GM19193 (cell line): ENCODE measurements around the gene ALOX12B.
A peak's percentile ranks its signal among the peaks of the same experiment; 100 is the strongest.

Experiments used
- POLR2A ChIP-seq: IDR thresholded peaks from 4 replicates; pipeline ENCODE4 v1.6.1; 2011; ENCODE audit not compliant: insufficient read depth, insufficient read length; ENCODE audit errors: extremely low read depth

Gene ALOX12B

DNA sequence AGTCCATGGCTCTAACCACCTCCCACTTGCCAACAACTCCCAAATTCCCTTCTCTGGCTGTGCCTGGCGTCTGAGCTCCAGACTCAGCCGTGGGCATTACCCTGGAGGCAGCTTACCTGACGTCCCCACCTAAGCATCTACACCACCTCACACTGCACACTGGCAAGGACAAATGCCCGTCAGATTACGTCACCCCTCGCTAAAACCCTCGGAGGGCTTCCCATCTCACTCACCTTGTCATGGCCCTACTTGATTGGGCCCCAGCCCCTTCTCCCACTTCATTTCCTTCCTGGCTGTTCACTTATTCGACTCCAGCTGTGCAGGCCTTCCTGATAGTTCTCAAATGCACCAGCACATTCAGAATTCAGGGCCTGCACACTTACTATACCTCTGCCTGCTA, 17.4 kb upstream of the ALOX12B start:
- TF ChIP-seq POLR2A, result no peak

DNA sequence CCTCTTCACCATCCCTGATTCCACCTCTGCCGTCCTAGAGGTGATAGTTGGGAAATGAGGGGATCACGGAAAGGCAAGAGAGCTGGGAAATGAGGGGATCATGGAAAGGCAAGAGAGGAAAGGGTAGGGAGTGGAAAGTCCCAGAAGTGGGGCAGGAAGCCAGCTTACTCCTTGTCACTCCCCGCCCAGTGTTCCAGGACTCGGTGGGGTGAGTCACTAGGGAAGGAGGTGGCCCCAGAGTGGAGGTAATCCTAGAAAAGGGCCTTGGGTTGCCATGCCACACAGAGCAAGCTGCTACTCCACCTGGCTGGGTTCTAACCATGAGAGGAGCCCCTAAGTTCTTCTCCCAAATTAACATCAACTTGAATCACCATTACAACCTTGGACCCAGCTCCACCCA, 16.0 kb upstream of the ALOX12B start:
- TF ChIP-seq POLR2A, result no peak

DNA sequence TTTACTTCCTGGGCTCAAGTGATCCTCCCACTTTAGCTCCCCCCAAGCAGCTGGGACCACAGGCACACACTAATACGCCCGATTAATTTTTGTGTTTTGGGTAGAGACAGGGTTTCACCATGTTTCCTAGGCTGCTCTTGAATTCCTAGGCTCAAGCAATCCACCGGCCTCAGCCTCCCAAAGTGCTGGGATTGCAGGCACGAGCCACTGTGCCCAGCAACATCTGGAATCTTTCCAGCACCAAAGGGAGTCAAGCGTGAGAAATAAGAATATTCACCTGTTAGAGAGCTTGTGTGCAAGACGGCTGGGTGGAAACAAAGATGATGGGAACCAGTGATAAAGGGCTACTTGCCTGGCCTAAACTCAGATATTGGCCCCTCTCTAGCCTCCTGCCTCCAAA, 14.2 kb upstream of the ALOX12B start:
- TF ChIP-seq POLR2A, result no peak

DNA sequence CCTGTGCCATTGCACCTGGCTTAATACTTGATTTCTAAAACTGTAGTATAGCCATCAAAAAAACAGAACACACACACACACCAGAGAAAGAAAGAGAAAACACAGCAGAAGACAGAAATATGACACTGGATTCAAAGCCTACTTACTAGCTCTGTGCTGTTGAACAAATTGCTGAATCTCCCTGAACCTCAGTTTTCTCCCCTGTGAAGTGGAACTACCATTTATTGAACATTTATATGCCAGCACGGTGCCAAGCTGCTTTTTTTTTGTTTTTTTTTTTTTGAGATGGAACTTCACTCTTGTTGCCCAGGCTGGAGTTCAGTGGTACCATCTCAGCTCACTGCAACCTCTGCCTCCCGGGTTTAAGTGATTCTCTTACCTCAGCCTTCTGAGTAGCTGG, 13.2 kb upstream of the ALOX12B start:
- no peak for TF ChIP-seq POLR2A

DNA sequence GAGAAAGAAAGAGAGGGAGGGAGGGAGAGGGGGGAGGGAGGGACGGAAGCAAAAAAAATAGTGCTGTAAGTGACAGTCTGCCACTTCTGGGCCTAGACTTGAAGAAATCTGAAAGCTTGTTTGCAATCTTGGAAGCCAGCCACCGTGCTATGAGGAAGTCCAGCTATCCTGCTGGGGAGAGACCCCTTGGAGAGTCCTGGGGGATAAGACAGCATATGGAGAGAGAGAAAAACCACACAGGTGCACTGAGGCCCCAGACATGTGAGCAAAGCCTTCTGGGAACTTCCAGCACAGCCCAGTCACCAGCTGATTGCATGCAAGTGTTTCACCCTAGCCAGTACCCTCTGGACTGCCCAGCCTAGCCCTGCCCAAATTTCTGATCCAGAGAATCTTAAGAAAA, 12.6 kb upstream of the ALOX12B start:
- no peak for TF ChIP-seq POLR2A

DNA sequence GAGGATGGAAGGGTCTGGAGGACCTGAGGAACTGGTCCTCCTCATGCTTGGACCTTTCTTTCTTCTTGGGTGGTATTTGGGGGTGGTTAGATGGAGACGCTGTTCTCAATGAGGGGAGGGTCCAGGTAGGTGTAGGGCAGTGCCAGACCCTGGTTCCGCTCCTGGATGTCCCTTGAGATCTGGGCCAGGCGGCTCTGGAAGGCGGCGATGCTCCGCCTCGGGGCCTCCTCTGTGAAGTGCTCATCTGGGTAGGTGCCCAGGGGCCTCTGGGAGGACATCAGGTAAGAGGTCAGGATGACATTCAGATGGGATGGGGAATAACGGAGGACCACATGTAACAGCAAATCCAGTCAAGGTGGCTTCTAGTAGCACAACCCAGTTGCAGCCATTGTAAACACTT, 9.0 kb upstream of the ALOX12B start:
- TF ChIP-seq POLR2A, result no peak

DNA sequence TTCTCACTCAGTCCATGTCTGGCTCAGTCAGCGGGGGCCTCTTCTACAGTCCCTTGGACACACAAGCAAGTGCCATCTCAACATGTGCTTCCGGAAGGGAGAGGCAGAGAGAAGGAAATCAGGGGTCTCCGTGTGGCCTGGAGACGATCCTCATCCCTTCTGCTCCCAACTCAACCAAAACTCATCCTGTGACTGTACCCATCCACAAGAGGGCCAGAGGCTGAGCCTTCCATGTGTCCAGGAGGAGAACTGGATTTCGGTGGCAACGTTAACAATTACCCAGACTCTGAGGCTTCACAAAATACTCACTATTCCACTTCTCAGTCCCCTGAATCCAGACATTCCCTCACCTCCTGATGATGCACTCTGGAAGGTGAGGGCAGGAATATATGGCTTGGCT, 7.8 kb upstream of the ALOX12B start:
- TF ChIP-seq POLR2A, result no peak

DNA sequence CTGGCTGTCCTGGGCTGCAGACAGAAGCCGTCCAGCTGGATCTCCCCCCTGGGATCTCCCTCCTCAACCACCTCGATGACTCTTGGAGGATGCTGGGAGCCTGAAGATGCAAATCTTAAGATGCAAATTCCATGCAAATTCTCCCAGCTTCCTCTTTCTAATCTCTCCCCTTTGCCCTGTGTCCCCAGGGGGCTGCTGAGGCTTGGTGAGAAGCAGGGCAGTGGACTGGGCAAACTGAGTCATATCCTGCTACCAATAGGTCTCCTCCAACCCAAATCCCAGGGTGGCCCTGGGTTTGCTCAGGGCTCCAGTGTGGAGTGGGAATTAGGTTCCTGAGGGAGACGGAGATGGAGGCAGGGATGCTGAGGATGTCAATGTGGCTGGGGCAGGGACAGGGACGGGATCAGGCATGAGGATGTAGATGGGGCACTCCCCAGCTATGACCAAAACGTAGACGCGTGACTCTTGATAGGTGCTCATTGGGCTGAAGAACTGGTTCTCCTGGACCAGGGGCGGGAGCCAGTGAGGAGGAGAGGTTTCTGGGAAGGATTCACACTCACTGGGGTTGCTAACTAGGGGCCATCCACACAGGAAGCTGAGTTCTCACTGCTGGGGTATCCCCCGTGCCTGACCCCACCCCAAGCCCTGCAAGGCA, 3.6 kb upstream of the ALOX12B start:
- peak; percentile 40 for TF ChIP-seq POLR2A

DNA sequence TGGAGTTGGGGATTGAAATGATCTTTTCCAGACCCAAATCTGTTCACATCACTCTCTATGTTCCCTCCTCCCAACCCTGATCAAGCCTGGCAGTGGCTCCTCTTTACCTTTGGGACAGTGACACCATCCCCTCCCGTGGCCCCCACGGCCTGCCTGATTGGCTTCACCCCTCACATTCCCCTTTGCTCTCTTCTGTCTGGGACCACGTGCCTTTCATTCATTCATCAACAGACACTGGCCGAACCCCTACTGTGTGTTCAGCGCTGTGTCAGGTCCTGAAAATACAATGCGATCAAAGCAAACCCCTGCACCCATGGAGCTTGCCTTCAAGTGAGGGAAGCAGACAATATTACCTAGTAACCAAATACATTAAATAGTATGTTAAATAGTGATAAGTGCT, 2.2 kb upstream of the ALOX12B start:
- TF ChIP-seq POLR2A, result no peak

DNA sequence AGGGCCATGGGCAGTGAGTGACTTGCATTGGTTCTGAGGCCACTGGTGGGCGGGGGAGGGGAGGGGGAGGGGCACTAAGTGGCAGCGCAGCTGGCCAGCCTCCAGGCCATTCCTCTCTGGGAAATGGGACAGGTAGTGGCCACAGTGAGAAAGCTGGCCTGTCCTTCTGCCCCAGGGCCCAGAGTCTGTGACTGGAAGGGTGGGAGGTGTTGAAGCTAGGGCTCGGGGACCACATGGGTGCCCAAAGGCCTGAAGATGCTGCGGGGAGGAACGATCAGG, 375 bp upstream of the ALOX12B start:
- TF ChIP-seq POLR2A, result no peak

DNA sequence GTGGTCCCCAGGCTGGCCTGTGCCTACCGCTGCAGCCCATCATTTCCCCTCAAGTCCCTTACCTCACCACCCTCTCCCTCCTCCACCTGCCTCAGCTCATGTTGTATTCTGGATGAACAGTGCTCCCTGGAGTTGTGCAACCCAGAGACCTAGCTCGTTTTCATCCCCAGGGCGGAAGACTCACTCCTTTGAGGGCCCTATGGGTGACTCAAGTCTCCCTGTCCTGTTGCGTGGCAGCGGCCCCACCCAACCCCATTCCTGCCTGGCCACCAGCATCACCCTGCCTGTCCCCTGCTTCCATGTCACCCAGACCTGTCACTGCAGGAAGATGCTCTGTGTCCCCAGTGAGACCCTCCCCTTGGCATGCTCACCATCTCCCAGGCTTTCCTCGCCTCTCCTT, 3.3 kb downstream of the ALOX12B start:
- no peak for TF ChIP-seq POLR2A

DNA sequence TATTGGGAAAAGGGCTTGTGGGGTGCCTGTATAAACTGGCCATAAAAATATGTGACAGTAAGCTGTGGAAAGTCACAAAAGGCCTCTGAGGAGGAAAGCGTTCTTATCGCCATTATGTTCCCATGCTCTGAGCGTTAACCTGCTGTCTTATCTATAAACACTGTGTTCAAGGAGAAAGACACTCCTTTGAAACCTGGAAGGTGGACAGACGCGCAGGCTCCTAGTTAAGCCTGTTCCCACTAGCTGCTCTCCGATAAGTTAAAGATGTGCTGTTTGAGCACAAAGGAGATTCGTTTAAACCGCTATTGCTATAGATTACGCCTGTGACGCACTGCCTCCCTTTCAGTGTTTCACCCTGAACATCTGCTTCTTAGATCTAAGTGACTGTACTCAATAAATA, 5.2 kb downstream of the ALOX12B start:
- TF ChIP-seq POLR2A, result no peak

DNA sequence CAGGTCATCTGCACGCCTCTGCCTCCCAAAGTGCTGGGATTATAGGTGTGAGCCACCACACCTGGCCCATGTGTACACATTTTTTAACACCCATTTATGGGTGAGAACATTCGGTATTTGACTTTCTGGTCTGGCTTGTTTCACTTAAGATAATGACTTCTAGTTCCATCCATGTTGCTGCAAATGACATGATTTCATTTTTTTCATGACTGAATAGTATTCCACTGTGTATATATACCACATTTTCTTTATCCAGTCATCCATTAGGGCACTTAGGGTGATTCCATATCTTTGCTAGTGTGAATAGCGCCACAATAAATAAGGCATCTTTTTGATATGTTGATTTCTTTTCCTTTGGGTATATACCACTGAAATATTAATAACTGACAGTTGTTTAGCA, 5.6 kb downstream of the ALOX12B start:
- TF ChIP-seq POLR2A, result no peak

DNA sequence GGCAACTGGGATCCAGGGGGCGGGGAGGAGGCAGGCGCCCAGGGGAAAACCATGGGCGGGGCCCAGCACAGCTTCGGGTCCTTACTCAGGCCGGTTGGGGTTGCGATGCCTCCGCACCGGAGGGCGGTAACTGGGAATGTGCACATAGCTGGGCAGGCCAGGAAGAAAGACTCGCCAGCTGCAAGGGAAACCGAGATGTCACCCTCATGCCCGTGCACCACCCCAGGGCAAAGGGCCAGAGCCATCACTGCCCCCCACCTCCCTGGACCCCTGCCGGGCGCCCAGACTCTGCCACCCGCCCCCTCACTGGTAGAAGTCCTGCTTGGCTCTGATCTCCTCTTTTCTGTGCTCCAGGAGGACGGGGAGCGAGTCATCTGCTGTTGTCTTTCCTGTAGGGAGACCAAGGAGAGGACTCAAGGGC, 6.7 kb downstream of the ALOX12B start:
- no peak for TF ChIP-seq POLR2A

DNA sequence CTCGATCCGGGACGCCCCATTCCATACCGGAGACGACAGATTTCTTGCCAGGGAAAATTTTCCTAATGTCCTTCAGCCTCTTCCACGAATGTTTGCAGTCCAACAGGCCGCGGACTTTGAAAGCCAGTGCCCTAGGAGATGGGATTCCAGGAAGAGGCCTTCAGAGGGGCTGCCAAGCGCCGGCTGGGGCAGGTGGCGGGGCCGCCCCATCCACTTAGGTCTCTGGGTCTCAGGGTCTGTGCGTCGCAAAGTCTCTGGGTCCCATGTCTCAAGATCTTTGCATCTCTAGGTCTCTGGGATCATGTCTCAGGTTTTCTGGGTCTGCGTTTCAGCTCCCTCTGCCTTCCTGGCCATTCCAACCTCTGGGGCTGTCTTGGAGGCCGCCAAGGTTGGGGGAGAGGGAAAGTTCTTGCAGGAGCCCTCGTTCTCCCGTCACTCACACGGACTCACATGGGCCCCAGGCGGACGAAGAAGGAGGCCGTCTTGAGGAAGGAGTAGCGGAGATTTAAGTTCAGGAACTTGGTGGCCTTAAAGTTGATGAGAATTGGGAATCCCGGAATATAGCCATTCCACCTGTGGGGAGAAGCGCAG, 7.2 kb downstream of the ALOX12B start:
- no peak for TF ChIP-seq POLR2A

DNA sequence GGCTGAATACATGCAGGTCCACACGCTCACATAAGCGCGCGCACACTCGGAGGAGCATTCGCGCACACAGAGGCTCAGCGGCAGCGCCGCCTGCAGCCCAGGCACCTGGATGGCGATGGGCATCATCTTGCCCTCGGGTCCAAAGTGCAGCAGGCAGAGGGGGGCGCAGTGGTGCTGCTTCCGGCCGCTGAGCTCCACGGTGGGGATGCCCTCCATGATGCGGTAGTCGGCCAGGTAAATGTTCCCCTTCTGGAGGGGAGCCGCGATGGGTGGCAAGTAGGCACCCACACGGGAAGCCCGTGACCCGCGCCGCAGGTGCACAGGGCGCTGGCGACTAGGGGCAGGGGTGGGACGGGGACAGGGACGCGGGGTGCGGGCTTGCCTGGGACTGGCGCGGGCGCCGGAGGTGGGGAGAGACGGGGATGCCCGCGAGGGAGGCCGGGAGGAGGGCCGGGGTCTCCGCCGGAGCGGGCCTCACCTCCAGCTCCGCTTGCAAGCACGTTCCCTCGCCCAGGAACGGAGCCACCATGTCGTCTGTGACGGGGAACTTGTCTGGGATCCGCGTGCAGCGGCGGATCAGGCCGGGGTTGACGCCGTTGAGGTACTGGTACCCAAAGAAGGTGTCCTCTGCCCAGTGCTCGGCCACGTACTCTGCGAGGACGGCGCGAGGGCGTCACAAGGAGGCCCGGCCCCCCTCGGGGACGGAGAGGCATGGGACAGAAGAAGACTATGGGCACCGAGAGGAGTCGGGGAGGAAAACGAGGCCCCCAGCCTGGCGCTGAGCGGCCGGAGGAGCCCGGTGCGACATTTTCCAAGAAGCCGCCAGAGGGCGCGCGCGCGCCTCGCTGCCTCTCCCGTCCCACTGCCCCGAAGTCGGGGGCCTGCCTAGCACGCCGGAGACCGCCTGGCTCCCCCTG, 8.0 kb downstream of the ALOX12B start:
- no peak for TF ChIP-seq POLR2A

DNA sequence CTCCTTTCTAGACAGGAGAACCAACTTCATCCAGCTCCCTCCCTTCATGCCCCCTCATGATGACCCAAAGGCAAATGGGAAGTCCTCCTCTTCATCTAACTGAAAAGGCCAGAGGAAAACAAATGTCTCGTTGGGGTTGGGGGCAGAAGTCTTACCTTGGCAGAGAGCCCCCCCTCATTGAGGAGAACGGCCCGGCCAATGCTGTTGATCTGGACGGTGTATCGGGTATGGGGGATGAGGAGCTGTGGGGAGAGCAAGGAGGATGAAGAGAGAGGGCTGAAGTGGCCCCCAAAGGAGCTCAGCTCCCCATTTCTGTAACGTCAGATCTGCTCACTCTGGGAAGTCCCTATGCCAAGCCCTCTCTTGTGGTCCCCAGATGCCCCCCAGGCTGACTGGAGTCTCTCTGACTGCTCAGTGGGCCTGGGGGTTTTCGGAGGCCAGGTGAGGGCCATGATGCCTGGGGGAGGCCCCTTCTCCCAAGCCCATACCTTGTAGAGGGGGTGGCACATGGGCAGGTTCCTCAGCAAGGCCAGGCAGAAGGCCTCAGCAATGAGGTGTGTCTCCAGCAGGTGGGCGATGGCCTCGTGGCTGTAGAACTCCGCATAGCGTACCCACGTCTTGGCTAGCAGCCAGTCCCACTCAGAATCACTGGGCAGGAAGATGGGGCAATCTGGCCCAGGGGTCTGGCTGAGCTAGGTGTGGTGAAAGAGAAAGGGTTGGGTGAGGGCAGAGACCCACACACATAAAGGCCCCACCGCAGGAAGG, 10.8 kb downstream of the ALOX12B start:
- no peak for TF ChIP-seq POLR2A
